B cell (primary cell): Measurements from ENCODE around the gene RAI1. TPM values are rescaled to one million over a fixed set of nuclear protein-coding genes. Genes with fewer than 3 reads are reported as not detected.
A peak's percentile ranks its signal among the peaks of the same experiment; 100 is the strongest.

ENCODE experiments used
- ATAC-seq: fragments of 200-7000 bp; cut with Tn5 transposase; one replicate; pipeline ENCODE4 v1.10.0; 2021; ENCODE audit warnings: low read depth, mild to moderate bottlenecking, moderate number of reproducible peaks, moderate library complexity
- CTCF ChIA-PET: fragments of 350-600 bp; sonication (Branson Sonifier 250); formaldehyde crosslinking; loops from one replicate; lab custom pipeline; 2021; ENCODE audit warnings: antibody characterized with exemption, inconsistent platforms; lab: Charles Lee
- POLR2A ChIA-PET: fragments of 350-600 bp; sonication (Branson Sonifier 250); formaldehyde crosslinking; loops from one replicate; lab custom pipeline; 2021; ENCODE audit warnings: antibody characterized with exemption; lab: Charles Lee
- DNase-seq: peaks from one replicate; pipeline ENCODE4 v3.0.0; 2013
- H2AFZ ChIP-seq: 2 replicates; pipeline ENCODE4 v1.6.1; 2012; ENCODE audit warnings: mild to moderate bottlenecking, low read depth, low read length; ENCODE audit not compliant: insufficient read depth, poor library complexity, severe bottlenecking
- H3K27ac ChIP-seq, 2 donors: 1 replicate in 1 of 2; 2 replicates in 1 of 2; pipeline ENCODE4 v1.5.1; 2012 to 2013; ENCODE audit warnings: low read length in 2 of 2, mild to moderate bottlenecking in 2 of 2, moderate library complexity in 1 of 2
- H3K27me3 ChIP-seq, 4 experiments: fragments of 200-600 bp in 1 of 4; sonication (generic) in 1 of 4; replicated peaks in 1 of 4; 1 replicate in 2 of 4; 2 replicates in 2 of 4; pipeline versions ENCODE4 v1.6.1 to v1.7.0; 2013 to 2016; ENCODE audit warnings: low read length in 3 of 4, mild to moderate bottlenecking in 2 of 4, mixed read lengths in 1 of 4, moderate library complexity in 1 of 4; ENCODE audit not compliant: insufficient read depth in 4 of 4, control insufficient read depth in 3 of 4; ENCODE audit errors: control extremely low read depth in 1 of 4
- H3K36me3 ChIP-seq, 2 experiments: replicated peaks in 1 of 2; 1 replicate in 1 of 2; 2 replicates in 1 of 2; pipeline versions ENCODE4 v1.6.1 to v1.7.1; 2013; ENCODE audit warnings: low read length in 1 of 2; ENCODE audit not compliant: insufficient read depth in 2 of 2, control insufficient read depth in 1 of 2; ENCODE audit errors: control extremely low read depth in 1 of 2, extremely low read depth in 1 of 2
- H3K4me1 ChIP-seq, 2 donors: fragments of 200-600 bp in 1 of 2; sonication (generic) in 1 of 2; 1 replicate in 1 of 2; 2 replicates in 1 of 2; pipeline versions ENCODE4 v1.5.1 to v1.6.1; 2013 to 2017; ENCODE audit warnings: low read length in 2 of 2; ENCODE audit not compliant: control insufficient read depth in 2 of 2, insufficient read depth in 2 of 2
- H3K4me2 ChIP-seq: replicated peaks from 2 replicates; pipeline ENCODE3; 2012; ENCODE audit warnings: mild to moderate bottlenecking, low read depth, low read length; ENCODE audit not compliant: poor library complexity, severe bottlenecking
- H3K4me3 ChIP-seq, 5 experiments: fragments of 200-600 bp in 1 of 5; sonication (generic) in 1 of 5; 1 replicate in 3 of 5; 2 replicates in 2 of 5; pipeline versions ENCODE4 v1.5.1 to v1.7.0; 2011 to 2016; ENCODE audit warnings: low read length in 4 of 5, mild to moderate bottlenecking in 4 of 5, low read depth in 2 of 5, control low read depth in 1 of 5, moderate library complexity in 1 of 5; ENCODE audit not compliant: insufficient read depth in 1 of 5; ENCODE audit errors: control extremely low read depth in 1 of 5, extremely low read depth in 1 of 5
- H3K79me2 ChIP-seq: fragments of 200-600 bp; sonication (generic); one replicate; pipeline ENCODE4 v1.6.0; 2016; ENCODE audit warnings: low read length; ENCODE audit not compliant: control insufficient read depth, insufficient read depth
- H3K9ac ChIP-seq: fragments of 200-600 bp; sonication (generic); 2 replicates; pipeline ENCODE4 v1.6.1; 2017; ENCODE audit warnings: mild to moderate bottlenecking, low read length, moderate library complexity
- H3K9me3 ChIP-seq, 3 donors: one replicate each; pipeline versions ENCODE4 v1.6.1 to v1.7.1; 2013; ENCODE audit warnings: low read length in 2 of 3; ENCODE audit not compliant: control insufficient read depth in 2 of 3, insufficient read depth in 1 of 3; ENCODE audit errors: control extremely low read depth in 1 of 3
- H4K20me1 ChIP-seq: 2 replicates; pipeline ENCODE4 v1.6.0; 2012; ENCODE audit warnings: mild to moderate bottlenecking, low read length; ENCODE audit not compliant: insufficient read depth, control insufficient read depth, poor library complexity, severe bottlenecking
- H3K27ac Mint-ChIP-seq: one replicate; pipeline ENCODE4 v1.8.0; 2021; ENCODE audit warnings: mixed read lengths
- H3K27me3 Mint-ChIP-seq: one replicate; pipeline ENCODE4 v1.8.0; 2021; ENCODE audit warnings: mixed read lengths
- H3K4me1 Mint-ChIP-seq: one replicate; pipeline ENCODE4 v1.8.0; 2021; ENCODE audit warnings: mixed read lengths
- H3K4me3 Mint-ChIP-seq: one replicate; pipeline ENCODE4 v1.8.0; 2021; ENCODE audit warnings: mixed read lengths
- H3K9me3 Mint-ChIP-seq: one replicate; pipeline ENCODE4 v1.8.0; 2022; ENCODE audit warnings: mixed read lengths; ENCODE audit not compliant: insufficient read depth
- CTCF ChIP-seq: fragments of 200-600 bp; IDR thresholded peaks from one replicate; pipeline ENCODE4 v1.8.0; 2022; ENCODE audit warnings: antibody characterized with exemption, mild to moderate bottlenecking
- EZH2 ChIP-seq: IDR thresholded peaks from 2 replicates; pipeline ENCODE4 v1.6.1; 2012; ENCODE audit warnings: borderline replicate concordance, low read depth, mild to moderate bottlenecking, moderate library complexity, low read length; ENCODE audit not compliant: insufficient read depth, poor library complexity, severe bottlenecking
- WGBS: methylation state at CpG from one replicate; pipeline ENCODE4 v1.1.5; 2013; ENCODE audit warnings: missing lambda C conversion rate; ENCODE audit not compliant: insufficient coverage; 5-methylcytosine and 5-hydroxymethylcytosine counted together
- intact Hi-C: fragments of 100-400 bp; cut with micrococcal nuclease; formaldehyde crosslinking; loops from one replicate; pipeline ENCODE4 v1.10.0; 2022
- polyA plus RNA-seq: library from polyadenylated mRNA; depleted of rRNA; stranded (reverse); fragments of >200 nt; gene quantifications from 2 replicates; pipeline ENCODE4 v1.2.3, GENCODE V29; 2012
- total RNA-seq, 2 donors: library from RNA; stranded (reverse); fragments of 120-200 nt in 1 of 2; gene quantifications; 1 replicate in 1 of 2; 2 replicates in 1 of 2; pipeline versions ENCODE4 v1.2.3 to v1.2.4, GENCODE V29; 2013 to 2022

RAI1 gene
- total and polyA plus RNA-seq, 2 donors (not counting 1 experiment from before 2014, with no cell fraction given) = 4.7 to 34.0 TPM

DNA sequence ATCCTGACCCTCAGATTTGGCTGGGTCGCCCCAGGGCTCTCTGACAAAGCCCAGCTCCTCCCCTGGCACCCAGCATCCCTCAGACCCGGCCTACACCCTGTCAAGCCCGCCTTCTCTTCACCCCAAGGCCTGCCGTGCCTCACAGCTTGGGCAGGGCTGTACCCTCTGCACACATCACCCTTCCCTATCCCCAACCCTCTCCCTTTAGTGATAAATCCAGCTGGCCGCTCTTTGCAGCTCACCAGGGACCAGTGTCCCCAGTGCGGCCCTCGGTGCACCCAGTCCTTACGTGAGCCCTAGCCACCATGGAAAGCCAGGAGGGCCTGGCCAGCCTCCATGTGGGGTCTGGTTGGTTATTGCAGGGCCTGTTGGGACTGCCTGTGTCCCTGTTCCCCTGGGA is 74.5 kb downstream of the RAI1 start:
- Mint-ChIP-seq H3K27ac (peak overlapping the region; percentile 72), H3K27me3 (no peaks in the 10 kb centered on the region), H3K9me3 (no peaks in the 10 kb centered on the region), H3K4me3 (no peak overlapping the region), H3K4me1 (peaks cover 70% of the 10 kb centered on the region)
- no peak overlapping the region for H3K27ac ChIP-seq
- H2AFZ ChIP-seq = no peak overlapping the region
- H3K4me1 ChIP-seq = peaks cover 67 to 77% of the 10 kb centered on the region in 2 donors
- H4K20me1 ChIP-seq = no peaks in the 10 kb centered on the region
- ChIA-PET POLR2A (interaction anchor here (0.9 kb wide), 1 partner anchor 18 kb away, joined by 3 read pairs; no protein-coding TSS in a partner anchor), CTCF (interaction anchor here (1.3 kb wide), 1 partner anchor 56 kb away, joined by 3 read pairs; no protein-coding TSS in a partner anchor)
- H3K9me3 ChIP-seq = peaks cover 0 to 4% (median 0%) of the 10 kb centered on the region in 3 donors
- ATAC-seq (no peak), DNase-seq (no peak)
- no peak overlapping the region for H3K4me3 ChIP-seq
- peaks cover 76% of the 10 kb centered on the region for H3K79me2 ChIP-seq
- no peak overlapping the region for H3K9ac ChIP-seq
- intact Hi-C loops = no loop called here
- H3K27me3 ChIP-seq = no peaks in the 10 kb centered on the region
- TF ChIP-seq CTCF (no peak), EZH2 (no peak)
- H3K36me3 ChIP-seq = peaks cover 0 to 3% of the 10 kb centered on the region in 2 experiments
- H3K4me2 ChIP-seq = no peak overlapping the region
- 81% methylated on average over 8 of the region's 8 CpGs for WGBS

GRCh38 chr17:17757391-17757791 is 76.1 kb downstream of the RAI1 start:
- ATAC-seq = peak; percentile 80
- Histone ChIP-seq H3K36me3 (peaks cover 0 to 3% of the 10 kb centered on the region in 2 experiments), H3K9me3 (no peaks in the 10 kb centered on the region), H3K79me2 (peaks cover 88% of the 10 kb centered on the region), H2AFZ (peak overlapping the region; percentile 68), H3K4me1 (peaks cover 55 to 65% of the 10 kb centered on the region in 2 donors), H3K27ac (peak overlapping the region; percentile 72 to 84), H3K27me3 (no peaks in the 10 kb centered on the region), H3K4me3 (peak overlapping the region in 4 of 5 experiments; percentile 9 to 45 (median 37)), H3K9ac (peak overlapping the region; percentile 49), H4K20me1 (no peaks in the 10 kb centered on the region), H3K4me2 (peak overlapping the region; percentile 76)
- peak overlapping the region; percentile 78 for H3K4me3 Mint-ChIP-seq
- WGBS = 3% methylated on average over 15 of the region's 15 CpGs
- POLR2A ChIA-PET = interaction anchor here (1.2 kb wide), 1 partner anchor 9 kb away, joined by 7 read pairs; no protein-coding TSS in a partner anchor
- intact Hi-C loops = no loop called here
- no peaks in the 10 kb centered on the region for H3K9me3 Mint-ChIP-seq
- TF ChIP-seq EZH2 (no peak), CTCF (no peak)
- peak; percentile 78 for DNase-seq
- CTCF ChIA-PET = interaction anchor here (0.6 to 2.4 kb wide), 6 partner anchors 9 to 102 kb away, joined by 3 to 10 read pairs (median 4); no protein-coding TSS in a partner anchor
- H3K4me1 Mint-ChIP-seq = peaks cover 57% of the 10 kb centered on the region
- no peaks in the 10 kb centered on the region for H3K27me3 Mint-ChIP-seq
- peak overlapping the region; percentile 93 for H3K27ac Mint-ChIP-seq
